Tibial nerve (tissue), 4 donors: ENCODE results near the gene PCK2.

ENCODE experiments used
- EP300 ChIP-seq, 2 donors: sonication (generic); formaldehyde crosslinking; IDR thresholded peaks; one replicate each; pipeline ENCODE4 v1.6.1; 2017; ENCODE audit warnings: antibody characterized with exemption in 2 of 2, mild to moderate bottlenecking in 1 of 2
- POLR2A ChIP-seq, 2 donors: fragments of 450-650 bp; IDR thresholded peaks; one replicate each; pipeline ENCODE4 v1.6.1; 2017; ENCODE audit warnings: antibody characterized with exemption in 2 of 2, mild to moderate bottlenecking in 2 of 2, moderate library complexity in 2 of 2
- TF ChIP-seq, protein P1 (sequence below), 5 experiments: fragments of 200-600 bp in 3 of 5; fragments of 450-650 bp in 2 of 5; sonication (generic) in 3 of 5; IDR thresholded peaks; one replicate each; pipeline ENCODE4 v1.5.1; 2016 to 2019; ENCODE audit warnings: antibody characterized with exemption in 5 of 5, mild to moderate bottlenecking in 3 of 5, moderate library complexity in 2 of 5

DNA sequence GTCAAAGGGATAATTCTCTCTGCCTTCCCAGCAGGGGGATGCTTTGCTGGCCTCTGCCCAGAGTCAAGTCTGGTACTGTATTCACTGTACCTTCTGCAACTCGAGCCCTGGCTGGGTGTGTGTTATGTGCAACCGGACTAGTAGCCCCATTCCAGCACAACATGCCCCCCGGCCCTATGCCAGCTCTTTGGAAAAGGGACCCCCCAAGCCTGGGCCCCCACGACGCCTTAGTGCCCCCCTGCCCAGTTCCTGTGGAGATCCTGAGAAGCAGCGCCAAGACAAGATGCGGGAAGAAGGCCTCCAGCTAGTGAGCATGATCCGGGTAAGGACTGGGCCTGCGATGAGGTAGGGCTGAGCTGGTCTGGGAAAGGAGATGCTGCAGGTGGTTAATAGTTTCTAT is 56.5 kb downstream of the PCK2 start:
- TF ChIP-seq, protein P1, sequence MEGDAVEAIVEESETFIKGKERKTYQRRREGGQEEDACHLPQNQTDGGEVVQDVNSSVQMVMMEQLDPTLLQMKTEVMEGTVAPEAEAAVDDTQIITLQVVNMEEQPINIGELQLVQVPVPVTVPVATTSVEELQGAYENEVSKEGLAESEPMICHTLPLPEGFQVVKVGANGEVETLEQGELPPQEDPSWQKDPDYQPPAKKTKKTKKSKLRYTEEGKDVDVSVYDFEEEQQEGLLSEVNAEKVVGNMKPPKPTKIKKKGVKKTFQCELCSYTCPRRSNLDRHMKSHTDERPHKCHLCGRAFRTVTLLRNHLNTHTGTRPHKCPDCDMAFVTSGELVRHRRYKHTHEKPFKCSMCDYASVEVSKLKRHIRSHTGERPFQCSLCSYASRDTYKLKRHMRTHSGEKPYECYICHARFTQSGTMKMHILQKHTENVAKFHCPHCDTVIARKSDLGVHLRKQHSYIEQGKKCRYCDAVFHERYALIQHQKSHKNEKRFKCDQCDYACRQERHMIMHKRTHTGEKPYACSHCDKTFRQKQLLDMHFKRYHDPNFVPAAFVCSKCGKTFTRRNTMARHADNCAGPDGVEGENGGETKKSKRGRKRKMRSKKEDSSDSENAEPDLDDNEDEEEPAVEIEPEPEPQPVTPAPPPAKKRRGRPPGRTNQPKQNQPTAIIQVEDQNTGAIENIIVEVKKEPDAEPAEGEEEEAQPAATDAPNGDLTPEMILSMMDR (IDR thresholded peaks at IDR 0.05) = no peak
- no peak for TF ChIP-seq POLR2A (IDR thresholded peaks at IDR 0.05)
- no peak for TF ChIP-seq EP300 (IDR thresholded peaks at IDR 0.05)
